Retinal pigment epithelial cell (primary cell): ENCODE results near the gene RBM39.

Experiments used
- DNase-seq: peaks from one replicate; pipeline ENCODE4 v3.0.0-alpha.2; 2010; ENCODE audit warnings: low read depth
- H3K4me3 ChIP-seq: 2 replicates; pipeline ENCODE4 v1.5.1; 2011; ENCODE audit warnings: mild to moderate bottlenecking, low read length, control low read depth, moderate library complexity
- TF ChIP-seq, protein P1 (sequence below): conservative IDR thresholded peaks from 2 replicates; pipeline ENCODE4 v1.5.1; 2011; ENCODE audit warnings: low read depth, low read length, control low read depth, inconsistent platforms

RBM39 gene

GRCh38 chr20:35704514-35705261 lies 37.4 kb downstream of the RBM39 start:
- TF ChIP-seq, protein P1, sequence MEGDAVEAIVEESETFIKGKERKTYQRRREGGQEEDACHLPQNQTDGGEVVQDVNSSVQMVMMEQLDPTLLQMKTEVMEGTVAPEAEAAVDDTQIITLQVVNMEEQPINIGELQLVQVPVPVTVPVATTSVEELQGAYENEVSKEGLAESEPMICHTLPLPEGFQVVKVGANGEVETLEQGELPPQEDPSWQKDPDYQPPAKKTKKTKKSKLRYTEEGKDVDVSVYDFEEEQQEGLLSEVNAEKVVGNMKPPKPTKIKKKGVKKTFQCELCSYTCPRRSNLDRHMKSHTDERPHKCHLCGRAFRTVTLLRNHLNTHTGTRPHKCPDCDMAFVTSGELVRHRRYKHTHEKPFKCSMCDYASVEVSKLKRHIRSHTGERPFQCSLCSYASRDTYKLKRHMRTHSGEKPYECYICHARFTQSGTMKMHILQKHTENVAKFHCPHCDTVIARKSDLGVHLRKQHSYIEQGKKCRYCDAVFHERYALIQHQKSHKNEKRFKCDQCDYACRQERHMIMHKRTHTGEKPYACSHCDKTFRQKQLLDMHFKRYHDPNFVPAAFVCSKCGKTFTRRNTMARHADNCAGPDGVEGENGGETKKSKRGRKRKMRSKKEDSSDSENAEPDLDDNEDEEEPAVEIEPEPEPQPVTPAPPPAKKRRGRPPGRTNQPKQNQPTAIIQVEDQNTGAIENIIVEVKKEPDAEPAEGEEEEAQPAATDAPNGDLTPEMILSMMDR: no peak
- no peak overlapping the region for H3K4me3 ChIP-seq
- no peak for DNase-seq

DNA sequence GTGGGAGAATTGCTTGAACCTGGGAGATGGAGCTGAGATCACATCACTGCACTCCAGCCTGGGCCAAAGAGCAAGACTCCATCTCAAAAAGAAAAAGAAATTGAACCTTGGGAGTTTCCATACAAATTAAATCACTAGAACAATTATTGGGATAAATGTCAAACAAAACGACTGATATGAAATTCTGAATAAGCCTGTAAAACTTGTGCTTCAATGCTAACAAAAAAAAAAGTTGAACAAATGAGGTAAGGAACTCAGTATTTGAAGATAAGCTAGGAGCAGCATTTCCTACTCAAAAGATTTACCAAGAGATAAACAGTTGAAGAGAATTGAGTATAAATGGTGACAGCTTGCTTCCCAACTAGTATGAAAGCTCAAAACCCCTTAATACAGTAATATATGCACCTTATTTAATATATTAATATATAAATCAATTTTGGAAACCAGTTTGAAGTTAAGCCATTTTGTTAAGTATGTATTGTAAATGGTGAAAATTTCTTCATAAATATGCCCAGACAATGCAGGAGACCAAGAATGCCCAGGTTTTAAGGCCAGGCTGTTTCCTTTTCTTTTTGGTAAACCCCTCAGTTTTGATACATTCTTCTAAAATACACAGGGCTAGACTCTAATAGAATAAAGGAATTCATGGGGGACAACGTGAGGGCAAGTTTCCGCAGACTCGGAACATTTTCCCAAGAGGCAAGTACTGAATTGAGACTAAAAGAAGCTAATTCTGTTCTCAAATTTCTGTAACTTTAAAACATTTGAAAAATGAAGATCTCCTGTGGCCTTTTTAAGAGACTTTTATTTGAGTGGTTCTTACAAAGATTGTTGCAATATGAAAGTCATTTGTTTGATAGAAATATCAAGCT lies 39.0 kb downstream of the RBM39 start:
- TF ChIP-seq, protein P1: no peak
- no peak for DNase-seq
- H3K4me3 ChIP-seq: no peak overlapping the region

- H3K4me3 ChIP-seq: no peak overlapping the region
- DNase-seq: no peak
- TF ChIP-seq, protein P1: no peak
These were observed 39.8 kb downstream of the RBM39 start for GRCh38 chr20:35702051-35702823.

GRCh38 chr20:35700625-35701148 lies 41.4 kb downstream of the RBM39 start:
- DNase-seq: no peak
- no peak overlapping the region for H3K4me3 ChIP-seq
- TF ChIP-seq, protein P1: no peak

DNA sequence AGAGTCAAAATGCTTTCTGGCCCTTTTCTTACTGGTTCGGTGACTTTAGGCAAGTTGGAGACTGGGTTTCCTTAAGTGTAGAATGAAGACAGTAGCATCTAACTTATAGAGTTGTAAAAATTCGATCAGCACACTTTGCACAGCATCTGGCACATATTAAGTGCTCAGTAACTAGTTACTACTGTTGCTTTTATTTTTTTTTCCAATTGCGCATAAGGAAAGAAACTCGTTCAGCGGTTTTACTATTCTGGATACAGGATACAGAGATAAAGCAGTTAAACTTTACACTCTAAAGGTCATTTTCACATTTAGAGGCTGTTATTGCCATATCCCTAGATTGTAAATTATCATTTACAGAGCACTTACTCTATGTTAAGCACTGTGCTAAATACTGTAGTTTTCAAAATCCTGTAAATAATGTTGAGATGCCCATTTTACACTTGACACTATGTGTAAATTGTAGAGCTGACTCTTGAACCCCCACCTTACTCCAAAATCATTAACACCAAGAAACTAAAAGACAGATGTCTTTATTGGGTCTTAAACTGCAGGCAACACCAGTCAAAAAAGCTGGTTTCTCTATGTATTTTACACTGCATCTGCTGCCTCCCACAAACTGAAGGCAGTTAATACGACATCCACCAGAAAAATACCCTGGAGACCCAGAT lies 42.0 kb downstream of the RBM39 start:
- no peak for DNase-seq
- peak overlapping the region; percentile 94 for H3K4me3 ChIP-seq
- TF ChIP-seq, protein P1: no peak
